Mesendoderm (in vitro differentiated cells): ENCODE results near the gene GRM7.
A peak's percentile ranks its signal among the peaks of the same experiment; 100 is the strongest.

Experiments used
- DNase-seq: peaks from one replicate; pipeline ENCODE4 v3.0.0; 2013
- H2AK5ac ChIP-seq: 2 replicates; pipeline ENCODE4 v1.6.1; 2013; ENCODE audit warnings: low read length, inconsistent platforms
- H2BK120ac ChIP-seq: 2 replicates; pipeline ENCODE4 v1.6.1; 2013; ENCODE audit warnings: low read depth, mild to moderate bottlenecking, low read length, moderate library complexity, mixed read lengths
- H2BK15ac ChIP-seq: replicated peaks from 2 replicates; pipeline ENCODE4 v1.6.1; 2013; ENCODE audit warnings: low read depth, mild to moderate bottlenecking, moderate library complexity
- H2BK5ac ChIP-seq: 2 replicates; pipeline ENCODE4 v1.6.1; 2013; ENCODE audit warnings: low read length, inconsistent platforms
- H3K18ac ChIP-seq: 2 replicates; pipeline ENCODE4 v1.6.1; 2013; ENCODE audit warnings: mild to moderate bottlenecking, low read length, mixed read lengths
- H3K23ac ChIP-seq: one replicate; pipeline ENCODE4 v1.6.1; 2013; ENCODE audit warnings: low read length
- H3K27ac ChIP-seq: 2 replicates; pipeline ENCODE4 v1.5.1; 2013; ENCODE audit warnings: low read depth, mild to moderate bottlenecking, inconsistent platforms, low read length, moderate library complexity
- H3K27me3 ChIP-seq: 2 replicates; pipeline ENCODE4 v1.6.1; 2013; ENCODE audit warnings: low read length, control low read depth, mild to moderate bottlenecking, inconsistent platforms; ENCODE audit not compliant: insufficient read depth, poor library complexity
- H3K36me3 ChIP-seq: 2 replicates; pipeline ENCODE4 v1.6.1; 2013; ENCODE audit warnings: low read length, inconsistent platforms; ENCODE audit not compliant: control insufficient read depth, insufficient read depth
- H3K4ac ChIP-seq: one replicate; pipeline ENCODE4 v1.6.1; 2013; ENCODE audit warnings: low read depth, mild to moderate bottlenecking, low read length, moderate library complexity
- H3K4me1 ChIP-seq: 2 replicates; pipeline ENCODE4 v1.6.1; 2013; ENCODE audit warnings: low read depth, low read length, inconsistent platforms; ENCODE audit not compliant: control insufficient read depth
- H3K4me2 ChIP-seq: 2 replicates; pipeline ENCODE4 v1.6.1; 2013; ENCODE audit warnings: low read length
- H3K4me3 ChIP-seq: 2 replicates; pipeline ENCODE4 v1.5.1; 2013; ENCODE audit warnings: mild to moderate bottlenecking, low read length
- H3K56ac ChIP-seq: one replicate; pipeline ENCODE4 v1.6.1; 2013; ENCODE audit warnings: low read length
- H3K79me1 ChIP-seq: 2 replicates; pipeline ENCODE4 v1.6.1; 2013; ENCODE audit warnings: low read length, inconsistent platforms
- H3K79me2 ChIP-seq: 2 replicates; pipeline ENCODE4 v1.6.1; 2013; ENCODE audit warnings: mild to moderate bottlenecking, low read length; ENCODE audit not compliant: control insufficient read depth, insufficient read depth
- H3K9ac ChIP-seq: 2 replicates; pipeline ENCODE4 v1.6.1; 2013; ENCODE audit warnings: low read length, inconsistent platforms
- H4K5ac ChIP-seq: one replicate; pipeline ENCODE4 v1.6.1; 2013; ENCODE audit warnings: low read length
- H4K8ac ChIP-seq: one replicate; pipeline ENCODE4 v1.6.1; 2013; ENCODE audit warnings: low read depth, mild to moderate bottlenecking, control low read depth, low read length, moderate library complexity
- WGBS: extraction: QIAGEN DNeasy Blood & Tissue Kit; methylation state at CpG from one replicate; pipeline ENCODE4 v1.1.7; 2013; ENCODE audit warnings: low lambda C conversion rate, missing lambda C conversion rate; ENCODE audit not compliant: insufficient coverage; ENCODE audit errors: extremely low coverage; 5-methylcytosine and 5-hydroxymethylcytosine counted together

The GRM7 gene

GRCh38 chr3:7401418-7401817 is 540.5 kb downstream of the GRM7 start:
- H4K8ac ChIP-seq: no peak overlapping the region
- no peak overlapping the region for H4K5ac ChIP-seq
- no peak overlapping the region for H3K27ac ChIP-seq
- H2BK5ac ChIP-seq: no peak overlapping the region
- no peak overlapping the region for H3K18ac ChIP-seq
- H3K4ac ChIP-seq: no peak overlapping the region
- no peaks in the 10 kb centered on the region for H3K36me3 ChIP-seq
- H3K4me3 ChIP-seq: no peak overlapping the region
- no peaks in the 10 kb centered on the region for H3K4me1 ChIP-seq
- no CpG with 5 or more reads among the region's 1 CpG for WGBS
- H3K56ac ChIP-seq: no peak overlapping the region
- H2AK5ac ChIP-seq: no peak overlapping the region
- no peaks in the 10 kb centered on the region for H3K79me2 ChIP-seq
- no peak overlapping the region for H3K9ac ChIP-seq
- no peak overlapping the region for H2BK15ac ChIP-seq
- no peak overlapping the region for H3K4me2 ChIP-seq
- H2BK120ac ChIP-seq: no peak overlapping the region
- no peak overlapping the region for H3K23ac ChIP-seq
- DNase-seq: no peak
- H3K79me1 ChIP-seq: no peaks in the 10 kb centered on the region
- no peaks in the 10 kb centered on the region for H3K27me3 ChIP-seq

- Histone ChIP-seq H2BK120ac (no peak overlapping the region), H4K8ac (no peak overlapping the region), H3K79me2 (no peaks in the 10 kb centered on the region), H2BK5ac (no peak overlapping the region), H3K4me1 (no peaks in the 10 kb centered on the region), H3K36me3 (no peaks in the 10 kb centered on the region), H2BK15ac (no peak overlapping the region), H3K4me2 (no peak overlapping the region), H3K27me3 (no peaks in the 10 kb centered on the region), H3K79me1 (no peaks in the 10 kb centered on the region), H3K4me3 (no peak overlapping the region), H3K27ac (no peak overlapping the region), H2AK5ac (no peak overlapping the region), H3K9ac (no peak overlapping the region), H3K56ac (no peak overlapping the region), H3K4ac (no peak overlapping the region), H3K18ac (no peak overlapping the region), H4K5ac (no peak overlapping the region), H3K23ac (no peak overlapping the region)
- no CpG with 5 or more reads among the region's 4 CpGs for WGBS
- DNase-seq: peak; percentile 11
Observed at GRCh38 chr3:7407107-7407506, 546.2 kb downstream of the GRM7 start.

DNA sequence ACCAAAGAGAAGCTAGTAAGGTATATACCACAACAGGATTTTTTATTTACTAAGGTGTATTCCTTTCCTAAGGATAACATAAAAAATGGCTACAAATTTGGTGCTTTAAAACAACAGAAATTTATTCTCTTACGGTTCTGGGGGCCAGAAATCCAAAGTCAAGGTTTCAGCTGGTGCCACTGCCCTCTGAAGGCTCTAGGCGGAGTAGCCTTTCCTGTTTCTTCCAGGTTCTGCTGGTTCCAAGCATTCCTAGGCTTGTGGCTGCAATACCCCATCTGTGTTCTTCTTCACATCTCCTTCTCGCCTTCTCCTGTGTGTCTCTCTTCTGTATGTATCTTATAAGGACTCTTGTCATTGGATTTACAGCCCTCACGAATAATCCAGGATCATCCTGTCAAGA is 549.9 kb downstream of the GRM7 start:
- H3K4ac ChIP-seq: no peak overlapping the region
- no peaks in the 10 kb centered on the region for H3K79me2 ChIP-seq
- H3K18ac ChIP-seq: no peak overlapping the region
- no peak overlapping the region for H3K4me2 ChIP-seq
- H3K79me1 ChIP-seq: no peaks in the 10 kb centered on the region
- H4K8ac ChIP-seq: no peak overlapping the region
- WGBS: no CpG with 5 or more reads among the region's 4 CpGs
- H3K36me3 ChIP-seq: no peaks in the 10 kb centered on the region
- H3K9ac ChIP-seq: no peak overlapping the region
- no peak overlapping the region for H3K4me3 ChIP-seq
- H4K5ac ChIP-seq: no peak overlapping the region
- no peak overlapping the region for H2BK5ac ChIP-seq
- no peaks in the 10 kb centered on the region for H3K27me3 ChIP-seq
- peak; percentile 42 for DNase-seq
- no peak overlapping the region for H3K27ac ChIP-seq
- H2AK5ac ChIP-seq: no peak overlapping the region
- H3K4me1 ChIP-seq: no peaks in the 10 kb centered on the region
- H3K23ac ChIP-seq: no peak overlapping the region
- no peak overlapping the region for H3K56ac ChIP-seq
- no peak overlapping the region for H2BK15ac ChIP-seq
- no peak overlapping the region for H2BK120ac ChIP-seq

DNA sequence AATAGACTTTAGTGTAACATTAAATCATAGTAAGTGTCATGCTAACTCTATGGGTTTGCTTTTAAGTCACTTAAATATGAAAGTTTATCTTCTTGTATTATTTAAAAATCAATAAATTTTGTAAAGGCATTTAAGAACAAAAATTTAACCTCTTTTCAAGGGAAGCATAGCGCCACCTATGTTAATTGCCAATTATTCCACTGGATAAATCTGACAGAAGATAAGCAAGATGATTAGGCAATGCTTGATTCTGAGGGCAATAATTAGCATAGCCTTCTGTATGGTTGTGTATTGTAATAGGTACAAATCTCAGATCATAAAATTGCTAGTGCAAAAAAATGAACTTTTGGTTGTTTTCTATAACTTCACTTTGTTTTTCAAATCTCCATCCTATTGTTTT is 560.1 kb downstream of the GRM7 start:
- Histone ChIP-seq H4K5ac (no peak overlapping the region), H3K4me3 (no peak overlapping the region), H2AK5ac (no peak overlapping the region), H3K18ac (no peak overlapping the region), H2BK15ac (no peak overlapping the region), H3K4me1 (no peaks in the 10 kb centered on the region), H2BK5ac (no peak overlapping the region), H3K79me2 (no peaks in the 10 kb centered on the region), H4K8ac (no peak overlapping the region), H3K9ac (no peak overlapping the region), H3K36me3 (no peaks in the 10 kb centered on the region), H2BK120ac (no peak overlapping the region), H3K27ac (no peak overlapping the region), H3K79me1 (no peaks in the 10 kb centered on the region), H3K4me2 (no peak overlapping the region), H3K4ac (no peak overlapping the region), H3K27me3 (no peaks in the 10 kb centered on the region), H3K56ac (no peak overlapping the region), H3K23ac (no peak overlapping the region)
- DNase-seq: peak; percentile 21
- WGBS: no CpG with 5 or more reads among the region's 1 CpG

DNA sequence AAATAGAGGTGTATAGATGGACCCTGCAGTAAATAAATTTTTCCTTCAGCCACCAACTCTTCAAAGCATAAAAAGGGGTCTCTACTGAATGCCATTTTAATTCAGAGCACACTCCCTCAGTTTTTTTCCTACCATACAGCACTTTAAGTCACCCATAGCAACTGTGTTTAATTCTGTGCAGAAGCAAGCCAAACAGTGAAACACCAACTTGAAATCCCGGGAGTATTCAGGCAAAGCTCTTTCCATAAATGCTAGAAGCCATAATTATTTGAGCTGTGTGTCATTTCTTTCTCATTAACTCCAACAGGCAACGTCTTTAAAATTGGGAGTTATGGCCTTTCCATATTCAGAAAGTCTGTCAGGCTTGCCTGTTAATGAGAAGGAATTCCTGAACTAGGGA is 562.1 kb downstream of the GRM7 start:
- no peak overlapping the region for H3K27ac ChIP-seq
- H4K8ac ChIP-seq: no peak overlapping the region
- no peak for DNase-seq
- no peak overlapping the region for H2AK5ac ChIP-seq
- no peak overlapping the region for H3K56ac ChIP-seq
- no peaks in the 10 kb centered on the region for H3K27me3 ChIP-seq
- H3K9ac ChIP-seq: no peak overlapping the region
- no peak overlapping the region for H3K4me3 ChIP-seq
- WGBS: no CpG with 5 or more reads among the region's 2 CpGs
- H3K79me1 ChIP-seq: no peaks in the 10 kb centered on the region
- H2BK120ac ChIP-seq: no peak overlapping the region
- no peak overlapping the region for H3K23ac ChIP-seq
- H3K79me2 ChIP-seq: no peaks in the 10 kb centered on the region
- H2BK5ac ChIP-seq: no peak overlapping the region
- H4K5ac ChIP-seq: no peak overlapping the region
- no peaks in the 10 kb centered on the region for H3K36me3 ChIP-seq
- no peak overlapping the region for H3K4ac ChIP-seq
- no peak overlapping the region for H3K4me2 ChIP-seq
- no peak overlapping the region for H3K18ac ChIP-seq
- H3K4me1 ChIP-seq: no peaks in the 10 kb centered on the region
- no peak overlapping the region for H2BK15ac ChIP-seq

- H3K27ac ChIP-seq: no peak overlapping the region
- peak; percentile 14 for DNase-seq
- H3K9ac ChIP-seq: no peak overlapping the region
- H3K27me3 ChIP-seq: no peaks in the 10 kb centered on the region
- H3K4ac ChIP-seq: no peak overlapping the region
- no peak overlapping the region for H3K18ac ChIP-seq
- no peak overlapping the region for H2AK5ac ChIP-seq
- H4K5ac ChIP-seq: no peak overlapping the region
- H4K8ac ChIP-seq: no peak overlapping the region
- WGBS: no CpG with 5 or more reads among the region's 4 CpGs
- no peak overlapping the region for H3K23ac ChIP-seq
- no peak overlapping the region for H2BK120ac ChIP-seq
- no peak overlapping the region for H3K56ac ChIP-seq
- no peaks in the 10 kb centered on the region for H3K79me2 ChIP-seq
- H3K4me2 ChIP-seq: no peak overlapping the region
- no peak overlapping the region for H2BK5ac ChIP-seq
- no peaks in the 10 kb centered on the region for H3K79me1 ChIP-seq
- H3K4me3 ChIP-seq: no peak overlapping the region
- H2BK15ac ChIP-seq: no peak overlapping the region
- H3K4me1 ChIP-seq: no peaks in the 10 kb centered on the region
- no peaks in the 10 kb centered on the region for H3K36me3 ChIP-seq
Observed at GRCh38 chr3:7423995-7424394, 563.1 kb downstream of the GRM7 start.
